NCI-H2029 treated with DMSO at 0.1 percent for 48 hours (cell line): ENCODE measurements around the gene UBE2QL1.
A peak's percentile ranks its signal among the peaks of the same experiment; 100 is the strongest.

ENCODE experiments used
- DNase-seq: peaks from one replicate; lab custom pipeline; 2025; lab: John Stamatoyannopoulos, UW

The UBE2QL1 gene

GRCh38 chr5:6448622-6449464, at the start of gene UBE2QL1:
TSS of gene UBE2QL1 (plus strand) at chr5:6448859. CDS start at chr5:6448894, 35 bp downstream.
- DNase-seq, result no peak

- no peak for DNase-seq
Measured at GRCh38 chr5:6399980-6400910, 48.4 kb upstream of the UBE2QL1 start.

- no peak for DNase-seq
Measured at GRCh38 chr5:6401410-6401809, 47.2 kb upstream of the UBE2QL1 start.

- no peak for DNase-seq
Measured at GRCh38 chr5:6402939-6403338, 45.7 kb upstream of the UBE2QL1 start.

- peak; percentile 27 for DNase-seq
Measured at GRCh38 chr5:6403416-6403815, 45.2 kb upstream of the UBE2QL1 start.

- DNase-seq, result no peak
Measured at GRCh38 chr5:6404129-6404528, 44.5 kb upstream of the UBE2QL1 start.

- no peak for DNase-seq
Measured at GRCh38 chr5:6405591-6405990, 43.1 kb upstream of the UBE2QL1 start.

GRCh38 chr5:6407558-6408259, 41.0 kb upstream of the UBE2QL1 start:
- DNase-seq, result no peak

- DNase-seq, result no peak
Measured at GRCh38 chr5:6408260-6408596, 40.4 kb upstream of the UBE2QL1 start.

- no peak for DNase-seq
Measured at GRCh38 chr5:6408627-6409446, 39.8 kb upstream of the UBE2QL1 start.

GRCh38 chr5:6410421-6410820, 38.2 kb upstream of the UBE2QL1 start:
- no peak for DNase-seq

- no peak for DNase-seq
Measured at GRCh38 chr5:6411141-6411540, 37.5 kb upstream of the UBE2QL1 start.

GRCh38 chr5:6412811-6413210, 35.8 kb upstream of the UBE2QL1 start:
- DNase-seq, result no peak

GRCh38 chr5:6417657-6418056, 31.0 kb upstream of the UBE2QL1 start:
- no peak for DNase-seq

- no peak for DNase-seq
Measured at GRCh38 chr5:6418679-6419276, 29.9 kb upstream of the UBE2QL1 start.

- peak; percentile 74 for DNase-seq
Measured at GRCh38 chr5:6419340-6419852, 29.3 kb upstream of the UBE2QL1 start.

GRCh38 chr5:6423327-6424109, 25.1 kb upstream of the UBE2QL1 start:
- DNase-seq, result no peak

- DNase-seq, result peak; percentile 64
Measured at GRCh38 chr5:6424110-6424659, 24.5 kb upstream of the UBE2QL1 start.

- no peak for DNase-seq
Measured at GRCh38 chr5:6424700-6425099, 24.0 kb upstream of the UBE2QL1 start.

GRCh38 chr5:6427694-6428093, 21.0 kb upstream of the UBE2QL1 start:
- DNase-seq, result no peak
